ENCODE measurements around the gene STRN4. TPM values are rescaled to one million over a fixed set of nuclear protein-coding genes. Genes with fewer than 3 reads are reported as not detected.

The STRN4 gene, protein sequence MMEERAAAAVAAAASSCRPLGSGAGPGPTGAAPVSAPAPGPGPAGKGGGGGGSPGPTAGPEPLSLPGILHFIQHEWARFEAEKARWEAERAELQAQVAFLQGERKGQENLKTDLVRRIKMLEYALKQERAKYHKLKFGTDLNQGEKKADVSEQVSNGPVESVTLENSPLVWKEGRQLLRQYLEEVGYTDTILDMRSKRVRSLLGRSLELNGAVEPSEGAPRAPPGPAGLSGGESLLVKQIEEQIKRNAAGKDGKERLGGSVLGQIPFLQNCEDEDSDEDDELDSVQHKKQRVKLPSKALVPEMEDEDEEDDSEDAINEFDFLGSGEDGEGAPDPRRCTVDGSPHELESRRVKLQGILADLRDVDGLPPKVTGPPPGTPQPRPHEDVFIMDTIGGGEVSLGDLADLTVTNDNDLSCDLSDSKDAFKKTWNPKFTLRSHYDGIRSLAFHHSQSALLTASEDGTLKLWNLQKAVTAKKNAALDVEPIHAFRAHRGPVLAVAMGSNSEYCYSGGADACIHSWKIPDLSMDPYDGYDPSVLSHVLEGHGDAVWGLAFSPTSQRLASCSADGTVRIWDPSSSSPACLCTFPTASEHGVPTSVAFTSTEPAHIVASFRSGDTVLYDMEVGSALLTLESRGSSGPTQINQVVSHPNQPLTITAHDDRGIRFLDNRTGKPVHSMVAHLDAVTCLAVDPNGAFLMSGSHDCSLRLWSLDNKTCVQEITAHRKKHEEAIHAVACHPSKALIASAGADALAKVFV
- total RNA-seq: 10 to 100 TPM; 75.1 to 78.5 TPM

DNA sequence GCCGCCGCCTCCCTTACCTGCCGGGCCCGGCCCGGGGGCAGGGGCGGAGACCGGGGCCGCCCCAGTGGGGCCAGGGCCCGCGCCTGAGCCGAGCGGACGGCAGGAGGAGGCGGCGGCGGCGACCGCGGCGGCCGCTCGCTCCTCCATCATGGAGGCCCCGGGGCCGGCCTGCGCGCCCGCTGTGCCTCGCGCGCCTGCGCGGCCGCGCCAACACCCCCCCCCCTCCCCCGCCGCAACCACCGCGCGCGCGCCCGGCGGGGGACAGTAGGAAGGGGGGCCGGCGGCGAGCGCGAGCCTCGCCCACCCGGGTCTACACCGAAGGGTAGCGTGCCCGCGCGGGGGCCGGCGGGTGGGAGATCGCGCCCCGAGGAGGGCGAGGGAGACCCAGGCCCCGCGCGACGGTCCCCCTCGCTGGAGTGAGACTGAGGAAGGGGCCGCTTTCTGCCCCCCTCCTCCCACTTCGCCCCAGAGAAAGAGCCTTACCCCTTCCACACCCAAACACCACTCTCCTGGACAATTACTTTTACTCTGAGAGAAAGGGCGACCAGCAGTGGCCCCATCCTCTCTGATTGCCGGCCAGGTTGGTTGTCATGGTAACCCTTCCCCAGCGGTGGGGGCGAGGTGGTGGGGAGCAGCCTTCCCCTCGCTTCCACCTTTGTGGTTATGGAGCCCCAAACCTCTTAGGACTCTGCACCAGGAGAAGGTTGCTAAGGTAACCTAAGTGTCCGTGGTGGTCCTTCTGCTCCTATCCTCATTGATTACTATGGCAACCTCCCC is at the start of gene STRN4:
Gene STRN4, minus strand, starts transcription at position 170 of the 777 bp plus-strand sequence. Its CDS starts 20 bp downstream, at position 150.
- peak; percentile 65 for DNase-seq
- no peaks in the 10 kb centered on the region for H3K27me3 Mint-ChIP-seq
- POLR2A ChIA-PET: interaction anchor here (1.1 to 2.7 kb wide), 2 partner anchors 7 to 42 kb away, joined by 3 to 11 read pairs; partner anchors contain the start of gene SLC1A5

DNA sequence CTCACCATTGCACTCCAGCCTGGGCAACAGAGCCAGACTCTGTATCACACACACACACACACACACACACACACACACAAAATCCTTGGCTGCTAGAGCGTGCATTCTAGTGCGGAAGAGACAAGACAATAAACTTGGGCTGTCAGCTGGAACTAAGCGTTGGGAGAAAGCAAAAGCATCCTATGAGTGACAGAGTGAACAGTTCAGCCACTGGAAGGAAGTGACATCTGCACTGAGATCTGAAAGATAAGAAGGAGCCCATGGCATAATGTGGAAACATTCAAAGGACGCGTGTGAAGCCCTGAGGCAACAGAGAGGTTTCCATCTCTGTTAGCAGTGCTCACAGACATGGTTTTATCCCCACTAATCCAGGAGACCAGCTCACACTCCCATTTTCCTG is 45.7 kb upstream of the STRN4 start:
- Mint-ChIP-seq H3K4me3 (peak overlapping the region; percentile 3), H3K4me1 (peaks cover 40% of the 10 kb centered on the region), H3K36me3 (ENCODE audit: low read depth) (peaks cover 9% of the 10 kb centered on the region), H3K27ac (peak overlapping the region; percentile 74), H3K27me3 (peaks cover 9% of the 10 kb centered on the region), H3K9me3 (no peaks in the 10 kb centered on the region)
- DNase-seq: peak; percentile 59
- ChIA-PET CTCF (interaction anchor here (1.8 kb wide), 1 partner anchor 49 kb away, joined by 6 read pairs; no protein-coding TSS in a partner anchor), POLR2A (interaction anchor here (0.8 to 1.4 kb wide), 3 partner anchors 13 to 35 kb away, joined by 3 to 4 read pairs (median 3); no protein-coding TSS in a partner anchor)

More for the DNA sequence above, at the start of gene STRN4:
- Mint-ChIP-seq H3K4me3 (peak within 1 kb of the TSS; percentile 93), H3K4me1 (peaks cover 53% of the 10 kb centered on the region), H3K9me3 (no peaks in the 10 kb centered on the region), H3K36me3 (ENCODE audit: low read depth) (peaks cover 20% of the 10 kb centered on the region), H3K27ac (peak within 1 kb of the TSS; percentile 80)
- CTCF ChIA-PET: interaction anchor here (1.1 kb wide), 1 partner anchor 75 kb away, joined by 3 read pairs; no protein-coding TSS in a partner anchor

DNA sequence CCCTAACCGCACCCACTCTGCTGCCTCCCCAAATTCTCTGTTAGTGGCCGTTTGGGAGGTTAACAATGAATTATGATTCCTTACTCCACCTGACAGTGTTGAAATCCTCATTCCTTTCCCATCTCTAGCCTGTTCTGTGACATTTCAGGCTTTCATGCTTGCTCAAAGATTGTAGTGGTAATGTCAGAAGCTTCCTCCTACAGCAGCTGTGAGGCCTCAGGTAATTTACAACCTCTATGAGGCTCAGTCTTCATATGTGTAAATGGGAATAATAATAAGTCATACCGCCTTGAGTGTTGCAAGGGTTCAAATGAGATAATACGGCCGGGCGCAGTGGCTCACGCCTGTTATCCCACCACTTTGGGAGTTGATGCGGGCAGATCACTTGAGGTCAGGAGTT is 43.1 kb upstream of the STRN4 start:
- ChIA-PET CTCF (interaction anchor here (0.9 to 2.9 kb wide), 5 partner anchors 23 to 51 kb away, joined by 3 to 15 read pairs (median 7); no protein-coding TSS in a partner anchor), POLR2A (interaction anchor here (0.7 to 3.8 kb wide), 14 partner anchors 9 to 324 kb away, joined by 3 to 25 read pairs (median 6); partner anchors contain the start of genes AP2S1, CALM3, FKRP and ZC3H4)
- Mint-ChIP-seq H3K9me3 (no peaks in the 10 kb centered on the region), H3K27ac (no peak overlapping the region), H3K4me1 (peaks cover 53% of the 10 kb centered on the region), H3K27me3 (peaks cover 4% of the 10 kb centered on the region), H3K36me3 (ENCODE audit: low read depth) (peaks cover 34% of the 10 kb centered on the region), H3K4me3 (no peak overlapping the region)
- DNase-seq: no peak

DNA sequence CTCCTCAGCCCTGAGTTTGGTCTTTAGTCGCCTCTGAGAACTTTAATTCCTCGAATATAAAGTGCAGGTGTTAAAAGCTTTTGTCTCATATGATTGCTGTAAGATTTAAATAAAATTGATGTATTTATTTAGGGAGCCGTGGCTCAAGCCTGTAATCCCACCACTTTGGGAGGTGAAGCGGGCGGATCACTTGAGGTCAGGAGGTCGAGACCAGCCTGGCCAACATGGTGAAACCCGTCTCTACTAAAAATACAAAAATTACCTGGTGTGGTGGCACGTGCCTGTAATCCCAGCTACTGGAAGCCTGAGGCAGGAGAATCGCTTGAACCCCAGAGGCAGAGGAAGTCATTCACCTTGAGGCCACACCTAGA is 42.7 kb upstream of the STRN4 start:
- Mint-ChIP-seq H3K4me3 (peak overlapping the region; percentile 98), H3K27ac (peak overlapping the region; percentile 98), H3K9me3 (no peaks in the 10 kb centered on the region), H3K4me1 (peaks cover 57% of the 10 kb centered on the region), H3K36me3 (ENCODE audit: low read depth) (peaks cover 38% of the 10 kb centered on the region), H3K27me3 (peaks cover 4% of the 10 kb centered on the region)
- ChIA-PET POLR2A (interaction anchor here (0.6 to 3.8 kb wide), 25 partner anchors 9 to 871 kb away, joined by 3 to 25 read pairs (median 4); partner anchors contain the start of genes AP2S1, CALM3, FKRP and SAE1), CTCF (interaction anchor here (1.7 to 2.9 kb wide), 4 partner anchors 22 to 52 kb away, joined by 7 to 15 read pairs (median 8); no protein-coding TSS in a partner anchor)
- no peak for DNase-seq

DNA sequence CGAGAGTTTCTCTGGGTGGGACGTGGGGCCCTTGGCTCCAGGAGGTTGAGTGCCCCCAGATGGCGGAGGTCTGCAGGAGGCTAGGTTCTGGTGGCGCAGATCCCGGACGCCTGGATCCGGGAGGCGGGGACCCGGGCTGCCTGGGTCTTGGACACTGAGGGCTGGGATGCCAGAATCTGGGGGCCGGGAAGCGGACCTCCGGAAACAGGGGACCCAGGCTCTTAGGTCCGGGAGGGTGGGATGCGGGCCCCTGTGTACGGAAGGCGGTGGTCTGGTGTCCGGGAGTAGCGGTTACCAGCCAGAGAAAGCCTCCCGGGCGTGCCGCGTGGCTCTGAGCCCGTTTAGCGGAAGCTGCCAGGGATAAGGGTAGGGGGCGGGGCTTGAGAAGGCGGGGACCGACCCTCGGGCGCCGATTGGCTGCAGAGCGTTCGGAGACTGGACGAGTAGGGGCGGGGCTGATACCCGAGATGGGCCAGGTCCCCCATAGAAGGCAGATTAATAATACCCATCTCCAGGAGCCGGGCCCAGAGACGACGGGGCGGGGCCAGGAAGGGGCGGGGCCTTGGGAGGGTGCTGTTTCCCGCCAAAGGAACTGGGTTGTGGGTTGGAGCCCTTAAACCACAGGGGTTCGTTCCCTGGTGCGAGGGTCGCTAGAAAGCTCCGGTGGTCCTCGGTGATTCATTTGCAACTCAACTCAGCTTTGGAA is 42.2 kb upstream of the STRN4 start, which contains the start of gene SLC1A5:
Gene SLC1A5, minus strand, starts transcription at position 333 of the 706 bp plus-strand sequence. CDS start 629 bp downstream, outside the sequence.
- POLR2A ChIA-PET: interaction anchor here (0.6 to 3.8 kb wide), 34 partner anchors 9 to 870 kb away, joined by 3 to 25 read pairs (median 4); partner anchors contain the start of genes AP2S1, ARHGAP35, CALM3 and FKRP
- CTCF ChIA-PET: interaction anchor here (1.6 to 2.9 kb wide), 5 partner anchors 16 to 52 kb away, joined by 4 to 15 read pairs (median 7); no protein-coding TSS in a partner anchor
- peak; percentile 99 for DNase-seq
- Mint-ChIP-seq H3K9me3 (no peaks in the 10 kb centered on the region), H3K27ac (peak within 1 kb of the TSS; percentile 98), H3K4me3 (peak within 1 kb of the TSS; percentile 98), H3K4me1 (peaks cover 61% of the 10 kb centered on the region), H3K36me3 (ENCODE audit: low read depth) (peaks cover 43% of the 10 kb centered on the region), H3K27me3 (peaks cover under 1% of the 10 kb centered on the region)

DNA sequence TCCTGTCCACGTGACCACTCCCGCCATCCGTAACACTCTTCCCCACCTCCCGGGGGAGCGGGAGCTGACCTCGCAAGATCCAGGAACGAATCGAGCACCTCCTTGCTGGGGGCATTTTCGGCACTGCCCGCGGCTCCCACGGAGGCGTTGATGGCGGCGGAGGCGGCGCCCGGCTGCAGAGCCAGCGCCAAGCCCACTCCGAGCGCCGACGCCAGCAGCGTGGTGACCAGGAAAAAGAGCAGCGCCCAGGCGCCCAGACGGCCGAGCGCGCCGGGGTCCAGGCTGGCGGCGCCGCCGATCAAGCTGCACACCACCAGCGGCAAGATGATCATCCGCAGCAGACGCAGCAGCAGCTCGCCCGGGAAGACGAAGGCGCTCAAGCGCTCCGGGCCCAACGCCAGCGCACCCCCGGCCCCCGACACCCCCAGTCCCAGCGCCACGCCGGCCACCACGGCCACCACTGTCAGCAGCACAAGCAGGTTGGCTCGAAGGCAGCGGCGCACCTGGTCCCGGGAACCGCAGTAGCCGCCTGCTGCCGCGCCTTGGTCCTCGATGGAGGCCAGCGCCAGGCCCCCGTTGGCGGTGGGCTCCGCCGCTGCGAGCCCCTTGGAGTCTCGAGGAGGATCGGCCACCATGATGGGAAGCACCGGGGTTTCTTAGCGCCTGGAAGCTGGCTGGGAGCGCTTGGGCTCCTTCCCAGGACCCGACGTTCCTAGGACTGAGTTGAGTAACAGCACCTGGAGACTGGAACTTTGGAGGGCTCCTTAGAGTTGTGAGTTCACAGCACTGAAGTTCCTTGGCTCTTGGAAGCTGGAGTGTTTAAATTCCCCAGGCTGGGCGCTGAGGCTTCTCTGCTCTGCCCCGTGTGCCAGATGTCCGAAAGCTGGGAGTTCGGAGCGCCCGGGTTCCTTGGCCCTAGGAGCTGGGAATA is 41.3 kb upstream of the STRN4 start:
- H3K36me3 Mint-ChIP-seq (ENCODE audit: low read depth): peaks cover 50% of the 10 kb centered on the region
- peak; percentile 53 for DNase-seq
- H3K9me3 Mint-ChIP-seq: no peaks in the 10 kb centered on the region
- peaks cover 63% of the 10 kb centered on the region for H3K4me1 Mint-ChIP-seq
- peak overlapping the region; percentile 98 for H3K27ac Mint-ChIP-seq
- POLR2A ChIA-PET: interaction anchor here (0.5 to 3.8 kb wide), 31 partner anchors 8 to 1077 kb away, joined by 3 to 25 read pairs (median 4); partner anchors contain the start of genes AP2S1, ARHGAP35, CALM3 and FKRP
- peak overlapping the region; percentile 98 for H3K4me3 Mint-ChIP-seq
- CTCF ChIA-PET: interaction anchor here (1.2 to 2.9 kb wide), 5 partner anchors 17 to 53 kb away, joined by 4 to 15 read pairs (median 7); no protein-coding TSS in a partner anchor
- no peaks in the 10 kb centered on the region for H3K27me3 Mint-ChIP-seq

DNA sequence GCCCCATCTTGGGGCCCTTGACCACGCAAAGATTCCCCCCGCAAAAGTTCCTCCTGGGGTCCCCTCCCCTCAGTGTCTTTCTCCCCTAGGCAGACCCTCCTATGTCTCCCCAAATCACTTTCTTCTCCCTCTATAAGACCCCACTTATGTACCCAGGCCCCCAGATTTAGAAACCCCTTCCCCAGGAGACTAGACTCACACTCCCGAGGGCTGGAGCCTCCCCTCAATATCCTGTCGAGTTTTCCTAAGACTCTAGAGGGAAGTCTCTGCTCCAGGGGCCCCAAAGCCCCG is 40.7 kb upstream of the STRN4 start:
- ChIA-PET CTCF (interaction anchor here (1.2 to 2.9 kb wide), 3 partner anchors 18 to 54 kb away, joined by 4 to 15 read pairs (median 4); no protein-coding TSS in a partner anchor), POLR2A (interaction anchor here (0.5 to 3.8 kb wide), 18 partner anchors 11 to 1076 kb away, joined by 3 to 25 read pairs (median 5); partner anchors contain the start of genes AP2S1, ARHGAP35 and CALM3)
- Mint-ChIP-seq H3K4me3 (peak overlapping the region; percentile 98), H3K27ac (peak overlapping the region; percentile 98), H3K9me3 (no peaks in the 10 kb centered on the region), H3K36me3 (ENCODE audit: low read depth) (peaks cover 56% of the 10 kb centered on the region), H3K27me3 (no peaks in the 10 kb centered on the region), H3K4me1 (peaks cover 63% of the 10 kb centered on the region)
- DNase-seq: no peak

DNA sequence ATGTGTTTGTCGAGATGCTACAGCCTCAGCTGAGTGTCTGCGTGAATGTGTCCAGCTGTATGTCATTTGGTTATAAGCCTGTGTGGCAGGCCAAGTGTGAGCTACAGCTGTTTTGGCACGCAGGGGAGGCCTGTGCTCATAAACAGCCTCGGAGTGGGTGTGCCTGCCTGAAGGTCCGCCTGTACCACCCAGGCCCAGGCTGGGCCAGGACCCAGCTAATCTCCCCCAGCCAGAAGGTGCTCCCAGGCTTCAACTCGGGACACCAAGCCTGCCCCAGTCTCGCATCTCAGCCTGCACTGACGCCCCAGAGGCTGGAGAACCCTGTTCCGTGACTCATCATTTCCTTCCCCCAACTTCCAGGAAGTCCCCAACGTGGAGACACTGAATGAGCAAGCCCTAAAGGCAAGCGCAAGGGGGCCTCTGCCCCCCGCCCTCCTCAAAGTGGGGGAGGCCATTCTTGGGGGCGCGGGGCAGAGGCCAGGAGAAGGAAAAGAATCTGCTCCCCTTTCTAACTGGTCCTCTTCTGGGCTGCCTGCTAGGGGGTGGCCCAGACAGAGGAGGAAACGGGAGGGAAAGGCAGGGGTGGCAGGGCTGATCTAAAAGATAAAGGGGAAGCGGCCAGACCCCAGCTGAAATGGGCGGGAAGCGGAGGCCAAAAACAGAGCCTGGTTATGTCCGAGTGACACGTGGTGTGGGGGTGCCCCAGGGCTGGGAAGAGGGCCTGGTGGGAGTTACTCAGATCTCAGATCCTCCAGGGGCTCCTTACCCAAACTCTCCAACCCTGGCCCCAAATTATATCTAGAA is 40.2 kb upstream of the STRN4 start:
- POLR2A ChIA-PET: interaction anchor here (0.8 to 3.8 kb wide), 23 partner anchors 10 to 372 kb away, joined by 3 to 25 read pairs (median 4); partner anchors contain the start of genes AP2S1, ARHGAP35, CALM3 and PRKD2
- H3K4me3 Mint-ChIP-seq: peak overlapping the region; percentile 98
- peak; percentile 89 for DNase-seq
- CTCF ChIA-PET: interaction anchor here (0.7 to 1.6 kb wide), 5 partner anchors 18 to 54 kb away, joined by 3 to 4 read pairs (median 4); no protein-coding TSS in a partner anchor
- H3K36me3 Mint-ChIP-seq (ENCODE audit: low read depth): peaks cover 61% of the 10 kb centered on the region
- H3K27me3 Mint-ChIP-seq: no peaks in the 10 kb centered on the region
- H3K9me3 Mint-ChIP-seq: no peaks in the 10 kb centered on the region
- peak overlapping the region; percentile 98 for H3K27ac Mint-ChIP-seq
- peaks cover 63% of the 10 kb centered on the region for H3K4me1 Mint-ChIP-seq

DNA sequence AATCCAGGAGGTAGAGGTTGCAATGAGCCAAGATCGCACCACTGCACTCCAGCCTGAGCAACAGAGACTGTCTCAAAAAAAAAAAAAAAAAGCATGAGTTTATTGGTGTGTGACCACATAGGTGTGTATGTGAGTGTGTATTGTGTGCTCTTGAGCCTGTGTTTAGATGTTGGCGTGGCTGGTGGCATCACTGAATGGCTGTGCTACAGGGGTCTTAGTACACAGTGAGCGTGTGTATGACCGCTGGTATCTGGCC is 39.7 kb upstream of the STRN4 start:
- Mint-ChIP-seq H3K4me3 (peak overlapping the region; percentile 98), H3K4me1 (peaks cover 58% of the 10 kb centered on the region), H3K9me3 (no peaks in the 10 kb centered on the region), H3K27ac (peak overlapping the region; percentile 98), H3K36me3 (ENCODE audit: low read depth) (peaks cover 64% of the 10 kb centered on the region), H3K27me3 (no peaks in the 10 kb centered on the region)
- no peak for DNase-seq
- CTCF ChIA-PET: interaction anchor here (0.7 to 3.7 kb wide), 9 partner anchors 16 to 346 kb away, joined by 3 to 29 read pairs (median 4); no protein-coding TSS in a partner anchor
- POLR2A ChIA-PET: interaction anchor here (0.7 to 3.8 kb wide), 18 partner anchors 10 to 373 kb away, joined by 3 to 21 read pairs (median 4); partner anchors contain the start of genes PRKD2 and ZC3H4
